HG02884 (cell line): Measurements from ENCODE around the gene TPT1.
"Not testable (repeated sequence)": the region's sequence is repeated elsewhere in the genome, so short reads cannot be mapped to it uniquely, and the experiment has no call there.

Experiments
- ATAC-seq: cut with Tn5 transposase; IDR thresholded peaks from one replicate; pipeline ENCODE4 v1.9.1; 2021; ENCODE audit warnings: mild to moderate bottlenecking, moderate library complexity; ENCODE audit not compliant: unreplicated experiment

TPT1 gene

GRCh38 chr13:45368005-45368404, 27.0 kb upstream of the TPT1 start:
- ATAC-seq = no peak

- ATAC-seq = peak; percentile 95
These were observed 26.4 kb upstream of the TPT1 start for GRCh38 chr13:45367358-45367757.

- ATAC-seq = no peak
These were observed 24.5 kb upstream of the TPT1 start for GRCh38 chr13:45365558-45365885.

- no peak for ATAC-seq
These were observed 24.0 kb upstream of the TPT1 start for GRCh38 chr13:45364876-45365557.

- ATAC-seq = no peak
These were observed 22.0 kb upstream of the TPT1 start for GRCh38 chr13:45362939-45363338.

- ATAC-seq = no peak
These were observed 20.7 kb upstream of the TPT1 start for GRCh38 chr13:45361596-45362206.

- ATAC-seq = no peak
These were observed 16.1 kb upstream of the TPT1 start for GRCh38 chr13:45356966-45357672.

GRCh38 chr13:45353895-45354294, 12.9 kb upstream of the TPT1 start:
- no peak for ATAC-seq

GRCh38 chr13:45352031-45352430, 11.0 kb upstream of the TPT1 start:
- ATAC-seq = no peak

GRCh38 chr13:45350152-45350551, 9.2 kb upstream of the TPT1 start:
- no peak for ATAC-seq

- ATAC-seq = no peak
These were observed 8.5 kb upstream of the TPT1 start for GRCh38 chr13:45349438-45349837.

GRCh38 chr13:45344064-45344463, 3.1 kb upstream of the TPT1 start:
- ATAC-seq = not testable (repeated sequence)

- ATAC-seq = not testable (repeated sequence)
These were observed 2.1 kb upstream of the TPT1 start for GRCh38 chr13:45343102-45343501.

- not testable (repeated sequence) for ATAC-seq
These were observed 1.7 kb upstream of the TPT1 start for GRCh38 chr13:45342668-45343067.

GRCh38 chr13:45341799-45342500, 967 bp upstream of the TPT1 start:
- ATAC-seq = no peak

GRCh38 chr13:45340422-45341033, 455 bp downstream of the TPT1 start:
- ATAC-seq = peak; percentile 35

GRCh38 chr13:45339867-45340266, 1.1 kb downstream of the TPT1 start:
- no peak for ATAC-seq

GRCh38 chr13:45339399-45339798, 1.6 kb downstream of the TPT1 start:
- no peak for ATAC-seq

- no peak for ATAC-seq
These were observed 3.2 kb downstream of the TPT1 start for GRCh38 chr13:45337803-45338202.

GRCh38 chr13:45337395-45337794, 3.6 kb downstream of the TPT1 start:
- no peak for ATAC-seq
